ENCODE measurements around the gene TSHZ3.

TSHZ3 gene

GRCh38 chr19:31351056-31351854 is 2.0 kb upstream of the TSHZ3 start:
- no peak for TF ChIP-seq SIN3A (IDR thresholded peaks at IDR 0.05; ENCODE audit: borderline replicate concordance, insufficient read depth, low read length)
- no peak for TF ChIP-seq REST (IDR thresholded peaks at IDR 0.05; ENCODE audit: insufficient read depth in 1 of 2, low read depth in 2 of 2, low read length in 2 of 2)
- no peak for TF ChIP-seq TAF1 (IDR thresholded peaks at IDR 0.05; ENCODE audit: borderline replicate concordance, insufficient read depth, low read length)

- no peak for TF ChIP-seq TAF1 (IDR thresholded peaks at IDR 0.05; ENCODE audit: borderline replicate concordance, insufficient read depth, low read length)
- no peak for TF ChIP-seq POLR2AphosphoS5 (IDR thresholded peaks at IDR 0.05; ENCODE audit: low read depth, low read length)
Measured at GRCh38 chr19:31350693-31351055, 1.4 kb upstream of the TSHZ3 start.

- TF ChIP-seq FOXP2 (optimal IDR thresholded peaks at IDR 0.05; ENCODE audit: borderline replicate concordance, extremely low read depth, extremely low read length, insufficient read depth) (no peak), REST (IDR thresholded peaks at IDR 0.05; ENCODE audit: insufficient read depth in 1 of 2, low read depth in 2 of 2, low read length in 2 of 2) (no peak), TAF1 (IDR thresholded peaks at IDR 0.05; ENCODE audit: borderline replicate concordance, insufficient read depth, low read length) (no peak), POLR2AphosphoS5 (IDR thresholded peaks at IDR 0.05; ENCODE audit: low read depth, low read length) (no peak), SIN3A (IDR thresholded peaks at IDR 0.05; ENCODE audit: borderline replicate concordance, insufficient read depth, low read length) (no peak)
Measured at GRCh38 chr19:31350033-31350692, 927 bp upstream of the TSHZ3 start.

- TF ChIP-seq SIN3A (IDR thresholded peaks at IDR 0.05; ENCODE audit: borderline replicate concordance, insufficient read depth, low read length), result no peak
- no peak for TF ChIP-seq REST (IDR thresholded peaks at IDR 0.05; ENCODE audit: insufficient read depth in 1 of 2, low read depth in 2 of 2, low read length in 2 of 2)
- no peak for TF ChIP-seq TAF1 (IDR thresholded peaks at IDR 0.05; ENCODE audit: borderline replicate concordance, insufficient read depth, low read length)
- TF ChIP-seq POLR2AphosphoS5 (IDR thresholded peaks at IDR 0.05; ENCODE audit: low read depth, low read length), result no peak
- TF ChIP-seq FOXP2 (optimal IDR thresholded peaks at IDR 0.05; ENCODE audit: borderline replicate concordance, extremely low read depth, extremely low read length, insufficient read depth), result no peak
Measured at GRCh38 chr19:31348481-31349159, 616 bp downstream of the TSHZ3 start.

- TF ChIP-seq TAF1 (IDR thresholded peaks at IDR 0.05; ENCODE audit: borderline replicate concordance, insufficient read depth, low read length), result no peak
- TF ChIP-seq REST (IDR thresholded peaks at IDR 0.05; ENCODE audit: insufficient read depth in 1 of 2, low read depth in 2 of 2, low read length in 2 of 2), result no peak
- no peak for TF ChIP-seq FOXP2 (optimal IDR thresholded peaks at IDR 0.05; ENCODE audit: borderline replicate concordance, extremely low read depth, extremely low read length, insufficient read depth)
- no peak for TF ChIP-seq SIN3A (IDR thresholded peaks at IDR 0.05; ENCODE audit: borderline replicate concordance, insufficient read depth, low read length)
- TF ChIP-seq POLR2AphosphoS5 (IDR thresholded peaks at IDR 0.05; ENCODE audit: low read depth, low read length), result no peak
Measured at GRCh38 chr19:31347828-31348392, 1.3 kb downstream of the TSHZ3 start.

All from PFSK-1 (cell line).